ENCODE data around the gene NTSR1.
A peak's percentile ranks its signal among the peaks of the same experiment; 100 is the strongest.

Gene NTSR1

GRCh38 chr20:62732842-62733525 is 24.3 kb downstream of the NTSR1 start:
- intact Hi-C loops (cut with DNase I): no loop called here
- peak in 11 of 42 donors; percentile 9 to 47 (median 25) for DNase-seq

- peak in 1 of 42 donors; percentile 3 for DNase-seq
- intact Hi-C loops (cut with DNase I): no loop called here
Observed at GRCh38 chr20:62733526-62733842, 24.8 kb downstream of the NTSR1 start.

GRCh38 chr20:62733891-62734290 is 25.3 kb downstream of the NTSR1 start:
- DNase-seq: peak in 3 of 42 donors; percentile 1 to 33 (median 9)
- intact Hi-C loops (cut with DNase I): no loop called here

- peak in 5 of 42 donors; percentile 3 to 25 (median 14) for DNase-seq
- intact Hi-C loops (cut with DNase I): no loop called here
Observed at GRCh38 chr20:62734326-62734725, 25.7 kb downstream of the NTSR1 start.

DNA sequence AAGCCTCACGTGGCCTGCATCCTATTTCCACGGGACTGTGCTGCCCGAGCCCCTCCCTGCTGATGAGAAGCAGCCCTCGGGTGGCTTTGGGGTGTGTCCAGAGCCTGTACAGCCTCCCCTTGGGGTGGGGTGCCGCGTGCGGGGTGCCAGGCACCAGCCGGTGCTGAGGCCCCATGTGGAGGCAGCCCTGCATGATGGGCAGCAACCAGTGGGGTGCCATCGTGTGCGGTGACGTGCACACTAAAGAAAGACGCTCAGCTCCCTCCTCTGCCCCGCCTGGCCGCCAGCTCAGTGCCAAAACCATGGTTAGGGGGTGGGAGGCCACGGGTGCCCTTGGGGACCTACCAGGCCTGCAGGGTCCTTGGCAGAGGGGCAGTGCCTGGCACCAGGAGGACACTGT is 26.2 kb downstream of the NTSR1 start:
- intact Hi-C loops (cut with DNase I): no loop called here
- peak in 12 of 42 donors; percentile 4 to 56 (median 24) for DNase-seq

DNA sequence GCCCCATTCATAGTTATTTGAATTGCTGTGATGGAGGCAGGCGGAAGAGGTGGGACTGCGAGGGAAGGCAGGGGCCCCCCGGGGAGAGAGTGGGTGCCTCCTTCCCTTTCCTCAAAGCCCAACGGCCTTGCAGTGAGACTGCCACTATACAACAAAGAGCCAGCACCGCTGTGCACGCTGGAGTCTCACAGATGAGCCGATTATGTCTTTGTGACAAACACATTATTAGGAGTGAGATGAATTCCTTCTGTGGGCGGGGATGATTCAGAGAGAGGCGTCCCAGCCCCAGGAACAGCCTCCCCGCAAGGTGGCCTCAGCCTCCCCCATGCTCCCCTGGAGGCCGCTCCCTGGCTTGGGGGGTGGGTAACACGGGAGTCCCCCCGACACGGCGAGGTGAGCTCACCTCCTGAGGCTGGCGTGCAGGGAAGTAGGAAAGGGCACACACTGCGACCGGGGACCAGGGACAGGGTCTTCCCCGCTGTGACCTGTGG is 26.7 kb downstream of the NTSR1 start:
- peak; percentile 14 to 86 (median 56) for DNase-seq
- intact Hi-C loops (cut with DNase I): no loop called here

GRCh38 chr20:62736026-62736406 is 27.4 kb downstream of the NTSR1 start:
- DNase-seq: peak in 4 of 42 donors; percentile 1 to 34 (median 28)
- intact Hi-C loops (cut with DNase I): no loop called here

- intact Hi-C loops (cut with DNase I): no loop called here
- DNase-seq: peak in 4 of 42 donors; percentile 2 to 20 (median 12)
Observed at GRCh38 chr20:62736407-62737071, 27.9 kb downstream of the NTSR1 start.

DNA sequence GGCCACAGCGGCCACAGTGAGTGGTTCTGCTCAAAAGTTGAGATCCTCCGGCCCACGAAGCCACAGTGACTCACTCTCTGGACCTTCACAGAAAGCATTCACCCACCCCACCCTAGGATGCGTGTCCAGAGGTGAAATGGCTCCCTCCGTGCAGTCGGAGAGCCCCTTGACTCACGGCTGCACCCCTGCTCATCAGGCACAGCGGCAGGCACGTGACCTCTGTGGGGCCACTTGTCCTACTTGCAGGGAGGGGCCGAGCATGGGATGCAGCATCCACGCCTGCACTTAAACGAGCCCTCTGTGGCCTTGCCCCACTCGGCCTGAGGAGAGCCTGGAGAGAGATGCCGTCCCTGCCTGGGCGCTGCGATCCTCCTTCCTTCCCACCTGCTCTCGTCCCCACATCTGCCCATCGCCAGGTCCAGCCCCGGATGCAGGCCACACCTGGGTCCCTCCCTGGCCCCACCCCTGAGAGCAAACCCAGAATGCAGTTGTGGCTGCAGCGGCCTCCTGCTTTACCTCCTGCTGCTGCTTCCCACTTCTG is 28.7 kb downstream of the NTSR1 start:
- intact Hi-C loops (cut with DNase I): no loop called here
- DNase-seq: peak in 5 of 42 donors; percentile 2 to 24 (median 15)

DNA sequence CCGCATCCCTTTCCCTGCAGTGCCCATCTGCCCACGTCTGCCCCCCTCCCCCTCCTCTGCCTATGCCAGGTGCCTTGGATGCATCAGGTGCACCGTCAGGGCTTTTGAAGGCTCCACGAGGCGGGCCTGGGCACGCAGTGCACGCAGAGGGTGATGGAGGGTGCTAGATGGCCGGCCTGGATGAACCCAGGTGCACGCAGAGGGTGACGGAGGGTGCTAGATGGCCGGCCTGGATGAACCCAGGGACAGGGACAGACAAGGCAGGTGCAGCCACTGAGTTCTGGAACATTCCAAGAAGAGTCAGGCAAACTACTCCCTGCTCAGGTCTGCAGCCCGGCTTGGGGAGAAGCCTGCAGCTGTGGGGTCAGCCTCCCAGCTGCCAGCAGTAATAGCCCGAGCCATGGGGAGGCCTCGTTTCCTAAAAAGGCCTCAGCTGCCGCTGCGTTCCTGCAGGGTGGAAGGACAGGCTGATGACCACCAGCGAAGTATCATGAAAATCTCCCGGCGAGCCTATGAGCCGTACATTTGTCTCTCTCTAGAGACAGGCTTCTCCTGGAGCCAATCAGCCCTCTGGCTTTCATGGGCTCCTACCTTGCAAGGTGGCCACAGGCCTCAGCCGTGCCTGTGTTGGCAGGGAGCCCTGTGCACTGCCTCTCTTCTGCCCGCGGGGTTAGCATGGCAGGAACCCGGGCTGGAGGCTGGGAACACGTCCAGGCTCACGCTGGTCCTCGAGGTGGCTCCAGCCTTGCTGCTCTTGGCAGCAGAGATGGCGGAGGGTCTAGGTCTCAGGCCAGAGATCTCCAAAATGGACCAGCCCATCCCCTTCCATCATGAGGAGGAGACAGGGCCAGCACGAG is 29.6 kb downstream of the NTSR1 start:
- peak in 5 of 42 donors; percentile 8 to 25 (median 15) for DNase-seq

DNA sequence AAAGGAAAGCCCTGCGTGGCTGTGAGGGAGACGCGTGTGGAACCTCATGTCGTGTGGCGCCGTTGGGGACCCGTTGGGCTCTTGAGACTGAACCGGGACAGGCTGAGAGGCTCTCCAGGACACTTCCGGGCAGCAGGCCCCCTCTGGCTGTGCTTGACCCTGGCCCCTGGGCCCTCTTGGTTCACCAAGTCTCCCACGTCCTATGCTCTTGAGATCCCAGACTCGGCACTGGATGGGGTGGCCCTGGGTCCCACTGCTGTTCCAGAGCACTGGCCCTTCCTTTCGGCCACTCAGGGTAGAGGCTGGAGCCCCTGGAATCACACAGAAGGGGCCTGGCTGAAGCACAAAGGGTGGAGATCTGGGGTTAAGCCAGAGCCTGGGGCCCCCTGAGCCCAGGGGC is 30.4 kb downstream of the NTSR1 start:
- intact Hi-C loops (cut with DNase I): no loop called here
- peak in 5 of 42 donors; percentile 9 to 22 (median 12) for DNase-seq

More for the DNA sequence above, 29.6 kb downstream of the NTSR1 start:
- intact Hi-C loops (cut with DNase I): no loop called here

- intact Hi-C loops (cut with DNase I): no loop called here
Observed at GRCh38 chr20:62739581-62740285, 31.1 kb downstream of the NTSR1 start.

GRCh38 chr20:62740286-62741141 is 31.9 kb downstream of the NTSR1 start:
- intact Hi-C loops (cut with DNase I): no loop called here
- peak in 5 of 42 donors; percentile 3 to 32 (median 16) for DNase-seq

More at GRCh38 chr20:62739581-62740285, 31.1 kb downstream of the NTSR1 start:
- peak in 6 of 42 donors; percentile 3 to 31 (median 12) for DNase-seq

DNA sequence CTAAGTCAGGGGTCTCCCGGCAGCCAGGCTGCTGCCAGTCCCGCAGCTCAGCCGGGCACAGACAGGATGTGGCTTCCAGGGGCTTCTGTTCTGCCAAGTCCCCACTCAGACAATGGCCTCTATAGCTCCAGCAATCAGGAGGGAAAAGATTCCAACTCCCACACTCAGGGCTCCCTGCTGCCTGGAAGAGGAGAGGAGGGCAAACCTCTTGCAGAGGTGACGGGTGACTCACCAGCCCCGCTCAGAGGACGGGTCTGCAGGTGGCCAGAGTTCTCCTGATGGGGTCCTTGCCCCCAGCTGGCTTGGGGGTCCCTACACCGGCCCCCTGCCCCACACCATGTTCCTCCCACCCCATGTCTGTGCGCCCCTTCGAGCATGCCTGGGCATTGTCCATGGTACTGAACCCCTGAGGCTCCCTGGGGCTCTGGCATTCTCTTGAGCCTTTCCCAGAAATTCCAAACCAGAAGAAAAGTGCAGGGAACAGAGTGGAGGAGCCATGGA is 32.6 kb downstream of the NTSR1 start:
- intact Hi-C loops (cut with DNase I): no loop called here
- peak in 7 of 42 donors; percentile 2 to 22 (median 7) for DNase-seq

GRCh38 chr20:62741701-62742491 is 33.3 kb downstream of the NTSR1 start:
- peak in 5 of 42 donors; percentile 2 to 30 (median 9) for DNase-seq
- intact Hi-C loops (cut with DNase I): no loop called here

GRCh38 chr20:62742550-62742949 is 33.9 kb downstream of the NTSR1 start:
- DNase-seq: peak in 5 of 42 donors; percentile 3 to 33 (median 22)
- intact Hi-C loops (cut with DNase I): no loop called here
